IPS-18a (cell line): Measurements from ENCODE around the gene SLFN12.
"Not testable (repeated sequence)": the region's sequence is repeated elsewhere in the genome, so short reads cannot be mapped to it uniquely, and the experiment has no call there.

Experiments used
- H3K27ac ChIP-seq: one replicate; pipeline ENCODE4 v1.5.1; 2013; ENCODE audit warnings: low read length
- H3K27me3 ChIP-seq: one replicate; pipeline ENCODE4 v1.6.1; 2013; ENCODE audit warnings: mild to moderate bottlenecking, low read length; ENCODE audit not compliant: control insufficient read depth, insufficient read depth
- H3K36me3 ChIP-seq: one replicate; pipeline ENCODE4 v1.6.1; 2013; ENCODE audit warnings: low read depth, low read length; ENCODE audit not compliant: control insufficient read depth
- H3K4me1 ChIP-seq: one replicate; pipeline ENCODE4 v1.6.1; 2013; ENCODE audit warnings: low read depth, low read length; ENCODE audit not compliant: control insufficient read depth
- H3K4me3 ChIP-seq: one replicate; pipeline ENCODE4 v1.5.1; 2013; ENCODE audit warnings: low read length
- H3K9ac ChIP-seq: one replicate; pipeline ENCODE4 v1.6.1; 2013; ENCODE audit warnings: mild to moderate bottlenecking, low read length, moderate library complexity
- H3K9me3 ChIP-seq: one replicate; pipeline ENCODE4 v1.6.1; 2013; ENCODE audit warnings: low read depth, low read length; ENCODE audit not compliant: control insufficient read depth

The SLFN12 gene

DNA sequence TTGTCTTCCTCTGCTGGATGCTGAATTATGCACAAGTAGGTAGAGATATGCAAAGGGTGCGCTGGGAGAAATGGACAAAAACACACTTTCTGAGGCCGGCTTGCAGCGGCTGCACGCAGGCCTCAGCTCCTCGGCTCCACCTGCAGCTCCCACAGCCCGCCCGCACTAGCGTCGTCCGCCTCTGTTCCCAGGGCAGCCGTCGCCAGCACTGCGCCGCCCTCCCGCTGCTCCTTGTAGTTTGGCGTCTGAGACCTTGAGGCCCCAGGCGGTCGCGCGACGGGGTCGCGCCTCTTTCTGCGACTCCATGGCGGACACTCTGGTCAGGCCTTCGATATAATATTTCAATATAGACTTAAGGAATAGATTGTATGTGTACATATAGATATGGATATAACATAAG lies 24.8 kb downstream of the SLFN12 start:
- peaks cover 15% of the 10 kb centered on the region for H3K36me3 ChIP-seq
- H3K9me3 ChIP-seq: no peaks in the 10 kb centered on the region
- H3K4me1 ChIP-seq: no peaks in the 10 kb centered on the region
- no peak overlapping the region for H3K9ac ChIP-seq
- H3K27ac ChIP-seq: no peak overlapping the region
- H3K4me3 ChIP-seq: no peak overlapping the region
- H3K27me3 ChIP-seq: no peaks in the 10 kb centered on the region

DNA sequence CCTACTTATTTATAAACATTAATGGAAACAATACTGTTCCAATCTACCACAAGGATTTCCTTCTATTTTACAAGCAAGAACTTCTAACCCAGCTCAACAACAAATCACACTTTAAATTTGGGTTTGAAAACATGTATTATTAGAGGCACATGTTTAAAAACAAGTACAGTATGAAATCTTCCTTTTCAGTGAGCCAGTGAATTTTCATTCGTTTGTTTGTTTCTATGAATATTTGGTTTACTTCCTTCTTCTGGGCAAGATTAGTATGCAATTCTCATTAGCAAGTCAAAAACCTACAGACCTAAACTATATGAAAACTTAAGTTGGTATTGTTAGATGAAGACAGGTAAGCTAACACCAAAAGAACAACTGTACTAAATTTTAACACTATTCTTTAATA lies 25.7 kb downstream of the SLFN12 start:
- Histone ChIP-seq H3K9me3 (no peaks in the 10 kb centered on the region), H3K27me3 (no peaks in the 10 kb centered on the region), H3K27ac (no peak overlapping the region), H3K4me1 (no peaks in the 10 kb centered on the region), H3K36me3 (peaks cover 14% of the 10 kb centered on the region), H3K9ac (no peak overlapping the region), H3K4me3 (no peak overlapping the region)

DNA sequence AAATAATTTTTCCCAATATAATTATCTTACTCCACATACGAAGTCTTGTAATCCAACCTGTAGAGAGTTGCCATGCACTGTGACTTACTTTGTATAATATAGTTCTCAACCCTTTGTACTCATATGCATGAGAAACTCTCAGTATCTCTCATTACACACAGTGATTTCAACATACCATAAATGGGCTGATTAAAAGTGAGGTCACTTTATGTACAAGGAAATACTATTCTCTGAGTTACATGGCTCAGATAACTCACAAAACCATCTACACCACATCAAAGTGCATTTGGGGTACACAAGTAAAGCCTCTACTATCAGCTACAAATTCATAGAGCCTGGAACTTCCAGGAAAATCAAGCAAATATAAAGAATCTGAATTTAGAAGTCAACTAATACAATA lies 27.9 kb downstream of the SLFN12 start:
- H3K9me3 ChIP-seq: no peaks in the 10 kb centered on the region
- H3K36me3 ChIP-seq: peaks cover under 1% of the 10 kb centered on the region
- H3K27ac ChIP-seq: no peak overlapping the region
- H3K9ac ChIP-seq: no peak overlapping the region
- H3K4me3 ChIP-seq: no peak overlapping the region
- no peaks in the 10 kb centered on the region for H3K4me1 ChIP-seq
- H3K27me3 ChIP-seq: no peaks in the 10 kb centered on the region

DNA sequence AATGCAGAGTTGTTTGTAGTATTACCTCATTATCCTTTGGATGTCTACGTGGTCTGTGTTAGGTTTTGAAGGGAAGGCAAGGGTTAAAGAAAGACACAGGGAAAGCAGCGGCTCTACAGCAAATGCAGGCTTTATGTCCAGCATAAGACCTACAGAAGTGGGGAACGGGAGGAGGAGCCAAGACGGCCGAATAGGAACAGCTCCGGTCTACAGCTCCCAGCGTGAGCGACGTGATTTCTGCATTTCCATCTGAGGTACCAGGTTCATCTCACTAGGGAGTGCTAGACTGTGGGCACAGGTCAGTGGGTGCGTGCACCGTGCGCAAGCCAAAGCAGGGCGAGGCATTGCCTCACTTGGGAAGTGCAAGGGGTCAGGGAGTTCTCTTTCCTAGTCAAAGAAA lies 38.5 kb downstream of the SLFN12 start:
- not testable (repeated sequence) for H3K4me1 ChIP-seq, H3K27ac ChIP-seq, H3K9me3 ChIP-seq, H3K36me3 ChIP-seq, H3K27me3 ChIP-seq, H3K9ac ChIP-seq, H3K4me3 ChIP-seq

DNA sequence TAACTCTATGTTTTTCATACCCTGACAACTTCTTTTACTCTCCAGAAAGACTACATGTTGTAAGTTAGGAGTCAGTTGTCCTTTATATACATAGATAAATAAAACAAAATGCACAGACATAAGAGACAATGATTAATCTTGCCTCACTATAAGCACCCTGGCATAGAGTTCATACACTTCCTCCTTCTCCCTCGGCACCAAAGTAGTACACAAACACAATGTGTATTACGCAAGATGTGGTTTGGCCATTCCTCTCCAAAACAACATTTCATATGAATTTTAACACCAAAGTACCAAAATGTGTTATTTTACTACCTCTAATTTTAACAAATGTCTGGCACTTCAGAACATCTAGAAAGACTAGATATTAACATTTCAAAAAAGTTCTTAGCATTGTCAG lies 41.6 kb downstream of the SLFN12 start:
- H3K4me3 ChIP-seq: no peak overlapping the region
- no peak overlapping the region for H3K27ac ChIP-seq
- H3K9me3 ChIP-seq: no peaks in the 10 kb centered on the region
- no peaks in the 10 kb centered on the region for H3K36me3 ChIP-seq
- H3K27me3 ChIP-seq: no peaks in the 10 kb centered on the region
- no peaks in the 10 kb centered on the region for H3K4me1 ChIP-seq
- H3K9ac ChIP-seq: no peak overlapping the region

DNA sequence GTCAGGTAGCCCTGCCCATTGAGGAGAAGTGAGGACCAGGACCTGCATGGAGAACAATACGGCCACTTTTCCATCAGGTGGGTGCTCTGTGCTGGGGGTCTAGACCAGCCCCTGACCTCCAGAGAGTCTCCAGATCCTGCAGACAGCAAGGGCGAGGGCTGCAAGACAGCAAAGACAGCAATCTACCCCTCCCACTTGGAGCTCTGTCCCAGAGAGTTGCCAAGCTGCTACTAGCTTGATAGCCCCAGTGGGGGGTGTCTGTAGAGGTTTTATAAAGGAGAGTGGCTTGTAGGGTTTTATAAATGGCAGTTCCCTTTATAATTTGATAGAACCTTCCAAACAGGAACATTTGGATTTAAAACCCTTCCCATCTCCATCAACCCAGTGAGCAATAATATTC lies 42.1 kb downstream of the SLFN12 start:
- Histone ChIP-seq H3K36me3 (no peaks in the 10 kb centered on the region), H3K9ac (no peak overlapping the region), H3K4me3 (no peak overlapping the region), H3K4me1 (no peaks in the 10 kb centered on the region), H3K9me3 (no peaks in the 10 kb centered on the region), H3K27ac (no peak overlapping the region), H3K27me3 (no peaks in the 10 kb centered on the region)

DNA sequence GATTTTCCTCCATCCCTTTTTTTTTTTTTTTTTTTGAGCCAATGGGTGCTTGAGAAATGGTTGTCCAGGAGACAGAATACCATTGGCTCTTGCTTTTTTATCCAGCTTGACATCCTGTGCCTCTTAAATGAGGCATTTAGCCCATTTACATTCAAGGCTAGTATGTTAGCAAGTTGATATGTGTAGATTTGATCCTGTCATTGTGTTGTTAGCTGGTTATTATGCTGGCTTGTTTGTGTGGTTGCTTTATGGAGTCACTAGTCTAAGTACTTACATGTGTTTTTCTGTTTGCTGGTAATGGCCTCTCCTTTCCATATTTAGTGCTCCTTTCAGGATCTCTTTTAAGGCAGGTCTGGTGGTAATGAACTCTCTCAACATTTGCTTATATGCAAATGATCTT lies 44.8 kb downstream of the SLFN12 start:
- Histone ChIP-seq H3K4me3 (no peak overlapping the region), H3K9me3 (no peaks in the 10 kb centered on the region), H3K4me1 (no peaks in the 10 kb centered on the region), H3K36me3 (no peaks in the 10 kb centered on the region), H3K27ac (no peak overlapping the region), H3K9ac (no peak overlapping the region), H3K27me3 (no peaks in the 10 kb centered on the region)

DNA sequence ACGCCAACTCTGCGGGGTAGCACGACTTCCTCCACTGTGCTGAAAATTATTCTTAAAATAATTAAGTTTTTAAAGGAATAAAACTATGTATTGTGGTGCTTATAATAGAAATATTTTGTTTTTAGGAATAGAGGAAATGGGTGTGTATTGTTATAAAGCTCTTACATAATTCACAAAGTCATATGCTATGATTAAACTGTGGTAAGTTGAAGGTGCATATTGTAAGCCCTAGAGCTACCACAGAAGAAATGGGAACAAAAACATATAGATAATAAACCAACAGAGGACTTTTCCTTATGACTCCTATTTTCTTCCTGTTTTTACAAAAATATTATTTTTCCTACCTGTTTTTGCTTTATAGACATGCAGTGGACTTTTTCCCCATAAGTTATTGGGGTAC lies 54.6 kb downstream of the SLFN12 start:
- no peaks in the 10 kb centered on the region for H3K4me1 ChIP-seq
- peaks cover 47% of the 10 kb centered on the region for H3K27me3 ChIP-seq
- no peak overlapping the region for H3K27ac ChIP-seq
- H3K9me3 ChIP-seq: no peaks in the 10 kb centered on the region
- H3K36me3 ChIP-seq: no peaks in the 10 kb centered on the region
- H3K9ac ChIP-seq: no peak overlapping the region
- H3K4me3 ChIP-seq: no peak overlapping the region

DNA sequence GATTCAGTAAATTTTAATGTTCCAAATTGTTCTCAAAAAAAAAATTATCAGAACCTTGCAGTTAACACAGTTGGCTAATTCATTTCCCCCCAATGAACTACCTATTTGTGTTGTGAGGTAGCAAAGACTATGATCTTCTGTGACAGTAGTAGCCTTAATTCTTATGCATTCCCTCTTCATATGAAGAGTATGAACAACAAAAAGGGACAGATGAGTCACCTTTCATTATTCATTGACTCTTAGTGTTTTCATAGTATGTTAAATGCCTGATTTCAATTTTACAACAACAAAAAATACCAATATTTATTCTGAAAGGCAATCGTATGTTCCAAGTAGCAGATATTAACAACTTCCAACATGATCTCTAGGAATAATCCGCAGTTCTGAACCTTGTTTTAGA lies 55.2 kb downstream of the SLFN12 start:
- Histone ChIP-seq H3K36me3 (no peaks in the 10 kb centered on the region), H3K27ac (no peak overlapping the region), H3K27me3 (peaks cover 53% of the 10 kb centered on the region), H3K9ac (no peak overlapping the region), H3K9me3 (no peaks in the 10 kb centered on the region), H3K4me1 (no peaks in the 10 kb centered on the region), H3K4me3 (no peak overlapping the region)

DNA sequence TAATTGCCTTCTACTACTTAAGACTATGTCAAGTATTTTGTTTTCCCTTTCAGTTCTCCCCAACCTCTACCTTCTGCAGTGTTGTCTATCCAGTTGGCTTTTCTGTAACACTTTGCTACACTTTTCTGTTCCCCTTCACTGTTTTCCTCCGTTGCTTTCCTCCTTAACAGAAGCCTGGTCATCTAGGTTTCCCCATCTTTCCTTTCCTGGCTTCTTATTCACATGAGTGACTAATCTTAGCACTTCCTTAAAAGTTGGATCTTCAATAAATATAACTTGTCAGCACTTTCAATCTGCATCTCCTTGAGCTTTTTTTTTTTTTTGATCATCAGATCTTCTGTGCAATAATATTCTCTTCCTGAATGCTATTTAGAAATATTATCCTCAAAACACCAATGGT lies 56.1 kb downstream of the SLFN12 start:
- Histone ChIP-seq H3K36me3 (no peaks in the 10 kb centered on the region), H3K9me3 (no peaks in the 10 kb centered on the region), H3K4me1 (no peaks in the 10 kb centered on the region), H3K27me3 (peaks cover 61% of the 10 kb centered on the region), H3K4me3 (no peak overlapping the region), H3K27ac (no peak overlapping the region), H3K9ac (no peak overlapping the region)

DNA sequence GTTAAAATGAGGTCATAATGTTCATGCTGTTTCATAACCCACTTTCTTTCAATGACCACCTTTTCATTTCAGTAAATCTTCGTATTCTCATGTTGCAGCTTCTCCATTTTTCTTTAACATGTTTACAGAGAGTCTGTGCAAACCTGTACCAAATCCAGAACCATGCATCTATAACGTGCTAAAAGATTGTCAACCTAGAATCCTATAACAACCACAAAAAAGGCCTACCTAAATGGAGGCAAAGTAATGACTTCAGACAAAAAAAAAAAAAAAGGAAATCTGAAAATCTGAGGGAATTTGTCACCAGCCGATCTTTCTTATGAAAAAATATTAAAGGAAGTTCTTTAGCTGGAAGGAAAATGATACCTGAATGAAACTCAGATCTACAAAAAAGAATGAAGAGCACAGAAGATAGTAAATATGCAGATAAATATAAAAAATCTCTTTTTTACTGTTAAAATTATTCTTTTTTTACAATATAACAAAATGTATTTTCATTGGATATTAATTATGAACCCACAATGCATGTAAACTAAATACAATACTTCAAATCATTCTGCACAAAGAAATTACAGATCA lies 57.4 kb downstream of the SLFN12 start:
- Histone ChIP-seq H3K27ac (no peak overlapping the region), H3K9me3 (peaks cover 5% of the 10 kb centered on the region), H3K4me3 (peak overlapping the region; percentile 64), H3K36me3 (no peaks in the 10 kb centered on the region), H3K4me1 (no peaks in the 10 kb centered on the region), H3K9ac (no peak overlapping the region), H3K27me3 (peaks cover 72% of the 10 kb centered on the region)

DNA sequence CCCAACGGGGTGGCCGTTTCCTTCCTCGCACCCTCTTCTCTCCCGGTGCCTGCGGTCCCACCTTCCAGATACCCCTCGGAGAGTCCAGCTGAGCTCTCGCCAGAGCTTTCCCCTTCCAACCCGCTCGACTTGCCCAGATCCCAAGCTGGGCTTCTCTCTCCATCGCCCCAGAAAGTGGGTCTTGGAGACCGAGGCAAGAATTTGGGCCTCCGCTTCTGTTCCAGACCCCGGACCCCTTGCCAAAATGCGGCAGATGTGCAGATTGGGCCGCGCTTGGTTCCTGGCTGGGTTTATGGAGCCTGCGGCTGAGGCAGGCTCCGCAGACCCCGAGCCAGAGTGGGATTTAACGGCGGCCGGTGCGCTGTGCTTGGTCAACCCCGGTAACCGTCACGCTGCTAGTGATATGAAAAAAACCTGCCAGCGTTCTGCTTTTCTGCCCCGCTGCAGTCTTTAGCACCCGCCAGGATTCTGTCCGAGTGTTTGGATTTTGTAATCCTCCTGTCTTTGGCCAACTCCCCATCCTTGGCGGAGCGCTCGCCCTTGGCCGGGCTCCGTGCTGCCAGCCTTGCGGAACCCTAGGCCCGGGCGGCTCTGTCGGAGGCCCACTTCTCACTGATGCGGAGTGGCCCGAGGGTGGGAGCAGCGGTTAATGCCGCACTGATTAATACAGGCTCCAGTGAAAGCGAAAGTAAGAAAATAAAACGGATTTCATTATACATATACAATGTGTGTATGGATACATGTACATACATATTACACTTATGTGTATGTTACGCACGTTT lies 58.1 kb downstream of the SLFN12 start:
- Histone ChIP-seq H3K36me3 (no peaks in the 10 kb centered on the region), H3K27me3 (peaks cover 77% of the 10 kb centered on the region), H3K9me3 (peaks cover 5% of the 10 kb centered on the region), H3K9ac (no peak overlapping the region), H3K27ac (no peak overlapping the region), H3K4me1 (no peaks in the 10 kb centered on the region), H3K4me3 (peak overlapping the region; percentile 64)
